GM12878 (cell line): ENCODE results near the gene RAB25. TPM values are rescaled to one million over a fixed set of nuclear protein-coding genes. Genes with fewer than 3 reads are reported as not detected.

Source experiments
- ATAC-seq: fragments of 200-7000 bp; cut with Tn5 transposase; 3 replicates; pipeline ENCODE4 v1.9.1; 2020; ENCODE audit warnings: mild to moderate bottlenecking, moderate library complexity
- BruUV-seq: library from RNA; stranded (reverse); fragments of 400-500 nt; replicated peaks from 2 replicates; lab custom pipeline; 2021; lab: Mats Ljungman, UMichigan
- CTCF ChIA-PET: fragments of 300-600 bp; sonication (Branson Sonifier 250); formaldehyde crosslinking; extraction: SDS; loops from one replicate; lab custom pipeline; 2021; ENCODE audit warnings: inconsistent platforms; lab: Yijun Ruan, JAX
- POLR2A ChIA-PET: fragments of 350-600 bp; formaldehyde crosslinking; extraction: SDS; loops from one replicate; lab custom pipeline; 2021; ENCODE audit warnings: inconsistent platforms; lab: Charles Lee
- RAD21 ChIA-PET: fragments of 300-600 bp; sonication (Branson Sonifier 250); formaldehyde crosslinking; loops from one replicate; lab custom pipeline; 2023; ENCODE audit warnings: antibody characterized with exemption; ENCODE audit not compliant: unreplicated experiment; lab: Charles Lee
- SMC1A ChIA-PET: fragments of 300-600 bp; sonication (Branson Sonifier 250); formaldehyde crosslinking; loops from one replicate; lab custom pipeline; 2023; ENCODE audit not compliant: unreplicated experiment, uncharacterized antibody; lab: Charles Lee
- DNase-seq: peaks from one replicate; pipeline ENCODE4 v3.0.0-alpha.2; 2011; ENCODE audit warnings: low read depth, low spot score
- FAIRE-seq: peaks from 3 replicates; lab custom pipeline; 2011; peaks lifted over from hg19 to GRCh38; lab: Jason Lieb, UNC
- H2AFZ ChIP-seq: 2 replicates; pipeline ENCODE4 v1.6.0; 2011; ENCODE audit warnings: low read depth, low read length, control low read depth; ENCODE audit not compliant: control insufficient read depth
- H3K27ac ChIP-seq: 2 replicates; pipeline ENCODE4 v1.5.1; 2011; ENCODE audit warnings: control low read depth; ENCODE audit not compliant: control insufficient read depth, insufficient read depth
- H3K27me3 ChIP-seq, 2 experiments: replicated peaks in 1 of 2; 2 replicates each; pipeline versions ENCODE4 v1.6.0 to v1.6.1; 2011; ENCODE audit warnings: low read length in 1 of 2; ENCODE audit not compliant: control insufficient read depth in 2 of 2, insufficient read depth in 2 of 2
- H3K36me3 ChIP-seq, 2 experiments: 2 replicates each; pipeline ENCODE4 v1.5.1; 2011; ENCODE audit warnings: low read length in 1 of 2; ENCODE audit not compliant: control insufficient read depth in 2 of 2, insufficient read depth in 2 of 2
- H3K4me1 ChIP-seq: 2 replicates; pipeline ENCODE4 v1.6.1; 2011; ENCODE audit warnings: mild to moderate bottlenecking, low read length, moderate library complexity, mixed read lengths; ENCODE audit not compliant: control insufficient read depth, insufficient read depth
- H3K4me2 ChIP-seq: 2 replicates; pipeline ENCODE4 v1.6.0; 2011; ENCODE audit warnings: control low read depth; ENCODE audit not compliant: control insufficient read depth, insufficient read depth
- H3K4me3 ChIP-seq: fragments of 200-600 bp; sonication (generic); 2 replicates; pipeline ENCODE4 v1.5.1; 2016
- H3K79me2 ChIP-seq: 2 replicates; pipeline ENCODE4 v1.6.0; 2011; ENCODE audit warnings: low read length; ENCODE audit not compliant: control insufficient read depth, insufficient read depth
- H3K9ac ChIP-seq: 2 replicates; pipeline ENCODE4 v1.8.0; 2011; ENCODE audit warnings: low read length, control low read depth, mixed read lengths; ENCODE audit not compliant: control insufficient read depth, insufficient read depth
- H3K9me3 ChIP-seq: replicated peaks from 3 replicates; pipeline ENCODE4 v1.5.1; 2011; ENCODE audit warnings: mild to moderate bottlenecking, low read length; ENCODE audit not compliant: control insufficient read depth, insufficient read depth
- H4K20me1 ChIP-seq: 2 replicates; pipeline ENCODE4 v1.6.0; 2011; ENCODE audit not compliant: control insufficient read depth, insufficient read depth
- CHD1 ChIP-seq: IDR thresholded peaks from 2 replicates; pipeline ENCODE4 v1.6.1; 2012; ENCODE audit warnings: low read depth, low read length, improper control_type of control experiment
- DPF2 ChIP-seq: fragments of 450-650 bp; IDR thresholded peaks from 2 replicates; pipeline ENCODE4 v1.6.1; 2017; ENCODE audit warnings: mild to moderate bottlenecking
- E2F8 ChIP-seq: fragments of 450-650 bp; IDR thresholded peaks from 2 replicates; pipeline ENCODE4 v1.6.1; 2018; ENCODE audit warnings: mild to moderate bottlenecking, low read depth, moderate library complexity; ENCODE audit not compliant: partially characterized antibody
- FOXM1 ChIP-seq: IDR thresholded peaks from 2 replicates; pipeline ENCODE4 v1.6.1; 2012; ENCODE audit warnings: low read depth, mild to moderate bottlenecking, inconsistent platforms, low read length, moderate library complexity
- LARP7 ChIP-seq: fragments of 450-650 bp; IDR thresholded peaks from 2 replicates; pipeline ENCODE4 v1.6.1; 2017; ENCODE audit warnings: mild to moderate bottlenecking
- NBN ChIP-seq: fragments of 450-650 bp; IDR thresholded peaks from 2 replicates; pipeline ENCODE4 v1.6.1; 2016
- PRDM15 ChIP-seq: fragments of 450-650 bp; formaldehyde crosslinking; IDR thresholded peaks from 2 replicates; pipeline ENCODE4 v1.4.0; 2020; ENCODE audit warnings: mild to moderate bottlenecking, moderate library complexity
- RCOR1 ChIP-seq: conservative IDR thresholded peaks from 2 replicates; pipeline ENCODE4 v1.6.1; 2012; ENCODE audit warnings: low read depth, low read length, improper control_type of control experiment
- SRF ChIP-seq, 2 experiments: IDR thresholded peaks; 2 replicates each; pipeline ENCODE4 v1.6.1; 2011; ENCODE audit warnings: low read depth in 2 of 2, low read length in 2 of 2, mild to moderate bottlenecking in 1 of 2, moderate library complexity in 1 of 2
- TBL1XR1 ChIP-seq: IDR thresholded peaks from 2 replicates; pipeline ENCODE4 v1.6.1; 2012; ENCODE audit warnings: low read depth, low read length, improper control_type of control experiment
- TCF7 ChIP-seq: IDR thresholded peaks from 2 replicates; pipeline ENCODE4 v1.6.1; 2014; ENCODE audit warnings: antibody characterized with exemption, borderline replicate concordance
- ZNF24 ChIP-seq: fragments of 450-650 bp; IDR thresholded peaks from 2 replicates; pipeline ENCODE4 v1.6.1; 2017; ENCODE audit warnings: antibody characterized with exemption, mild to moderate bottlenecking
- ZNF592 ChIP-seq: fragments of 450-650 bp; IDR thresholded peaks from 2 replicates; pipeline ENCODE4 v1.6.1; 2017; ENCODE audit warnings: mild to moderate bottlenecking, moderate library complexity
- WGBS: methylation state at CpG from one replicate; pipeline ENCODE4 v1.1.6; 2016; ENCODE audit warnings: low lambda C conversion rate; ENCODE audit not compliant: insufficient replicate concordance, insufficient coverage; ENCODE audit errors: missing lambda C conversion rate; 5-methylcytosine and 5-hydroxymethylcytosine counted together
- in situ Hi-C: fragments of 300-500 bp; cut with MboI; formaldehyde crosslinking; loops from 9 replicates; pipeline ENCODE4 v1.14.3; 2018; ENCODE audit warnings: mixed read lengths
- intact Hi-C: fragments of 100-400 bp; cut with micrococcal nuclease; formaldehyde crosslinking; loops from one replicate; pipeline ENCODE4 v1.14.2; 2022; ENCODE audit not compliant: unreplicated experiment
- polyA plus RNA-seq, 11 experiments: library from polyadenylated mRNA; depleted of rRNA in 4 of 11; unstranded in 6 of 11; stranded (reverse) in 5 of 11; fragments of >200 nt; fragmentation: Nextera tagmentation in 4 of 11; fragmentation: Illumina TruSeq in 1 of 11; extraction: Ambion mirVana in 4 of 11; extraction: Trizol in 1 of 11; gene quantifications; 1 replicate in 1 of 11; 2 replicates in 10 of 11; pipeline versions ENCODE4 v1.2.1 to v1.2.3, GENCODE V29; 2011 to 2016; ENCODE audit warnings: inconsistent platforms in 2 of 11, missing spikeins in 2 of 11, low read depth in 1 of 11
- total RNA-seq, 4 experiments: library from RNA; depleted of rRNA in 3 of 4; stranded (reverse); fragments of >200 nt in 3 of 4; fragmentation: Illumina TruSeq in 1 of 4; extraction: Trizol in 1 of 4; gene quantifications; 2 replicates each; pipeline versions ENCODE4 v1.2.1 to v1.2.3, GENCODE V29; 2013 to 2021

The RAB25 gene
- total and polyA plus RNA-seq, 10 of the 15 experiments (the other 5 are each of a cell fraction or from before 2014, with no cell fraction given): 0.16 to 0.36 (median 0.22) TPM; not detected in 7

GRCh38 chr1:156042828-156043227, 18.1 kb upstream of the RAB25 start (continued):
- TF ChIP-seq SRF (IDR thresholded peaks at IDR 0.05; ENCODE audit: low read depth in 2 of 2, low read length in 2 of 2) (no peak), TCF7 (no peak), LARP7 (no peak)

- peaks cover 0 to 5% of the 10 kb centered on the region in 2 experiments; a peak in 3 of 4 replicates for H3K36me3 ChIP-seq
- no peaks in the 10 kb centered on the region; the same call in 1 of the 2 replicates for H3K4me1 ChIP-seq
- no peaks in the 10 kb centered on the region for H3K27me3 ChIP-seq
- ChIA-PET SMC1A (interaction anchor here (1.2 kb wide), 1 partner anchor 66 kb away, joined by 3 read pairs; no protein-coding TSS in a partner anchor), CTCF (no interaction called here), POLR2A (interaction anchor here (0.5 kb wide), 2 partner anchors 48 to 122 kb away, joined by 3 read pairs; no protein-coding TSS in a partner anchor), RAD21 (interaction anchor here (0.5 kb wide), 1 partner anchor 11 kb away, joined by 4 read pairs; no protein-coding TSS in a partner anchor)
- no peak overlapping the region for H3K27ac ChIP-seq
- in situ Hi-C loops: no loop called here
- no peak overlapping the region for H3K4me2 ChIP-seq
- H3K79me2 ChIP-seq: no peaks in the 10 kb centered on the region
- FAIRE-seq (no peak), ATAC-seq (no peak), DNase-seq (no peak)
- WGBS: 92% methylated on average over 4 of the region's 4 CpGs
- no peak overlapping the region for H3K9ac ChIP-seq
- intact Hi-C loops: no loop called here
- H3K9me3 ChIP-seq: no peaks in the 10 kb centered on the region
- no peak overlapping the region for H3K4me3 ChIP-seq
- H2AFZ ChIP-seq: no peak overlapping the region
- no peaks in the 10 kb centered on the region for H4K20me1 ChIP-seq
- BruUV-seq: no TSS peak
- TF ChIP-seq NBN (no peak), ZNF592 (no peak), FOXM1 (no peak), E2F8 (no peak), TBL1XR1 (no peak), ZNF24 (no peak), RCOR1 (no peak), DPF2 (no peak), PRDM15 (CRISPR knock-in tag) (no peak), CHD1 (no peak)
Observed at GRCh38 chr1:156045076-156045475, 15.9 kb upstream of the RAB25 start.
